ENCODE measurements around the gene HGS. TPM values are rescaled to one million over a fixed set of nuclear protein-coding genes. Genes with fewer than 3 reads are reported as not detected.

HGS gene
- total RNA-seq, 1 experiment from 2014 or later, result 160 TPM

GRCh38 chr17:81644496-81644895 lies 39.3 kb upstream of the HGS start:
- Mint-ChIP-seq H3K27me3 (ENCODE audit: insufficient read depth, unreplicated experiment) (no peaks in the 10 kb centered on the region), H3K4me3 (ENCODE audit: unreplicated experiment) (no peak overlapping the region), H3K27ac (ENCODE audit: low read depth, unreplicated experiment) (no peak overlapping the region), H3K4me1 (ENCODE audit: insufficient read depth, unreplicated experiment) (peaks cover 6% of the 10 kb centered on the region), H3K9me3 (ENCODE audit: unreplicated experiment) (no peaks in the 10 kb centered on the region), H3K36me3 (ENCODE audit: insufficient read depth, unreplicated experiment) (peaks cover 6% of the 10 kb centered on the region)
- ChIA-PET CTCF (no interaction called here), POLR2A (no interaction called here)
- TF ChIP-seq, protein P1, sequence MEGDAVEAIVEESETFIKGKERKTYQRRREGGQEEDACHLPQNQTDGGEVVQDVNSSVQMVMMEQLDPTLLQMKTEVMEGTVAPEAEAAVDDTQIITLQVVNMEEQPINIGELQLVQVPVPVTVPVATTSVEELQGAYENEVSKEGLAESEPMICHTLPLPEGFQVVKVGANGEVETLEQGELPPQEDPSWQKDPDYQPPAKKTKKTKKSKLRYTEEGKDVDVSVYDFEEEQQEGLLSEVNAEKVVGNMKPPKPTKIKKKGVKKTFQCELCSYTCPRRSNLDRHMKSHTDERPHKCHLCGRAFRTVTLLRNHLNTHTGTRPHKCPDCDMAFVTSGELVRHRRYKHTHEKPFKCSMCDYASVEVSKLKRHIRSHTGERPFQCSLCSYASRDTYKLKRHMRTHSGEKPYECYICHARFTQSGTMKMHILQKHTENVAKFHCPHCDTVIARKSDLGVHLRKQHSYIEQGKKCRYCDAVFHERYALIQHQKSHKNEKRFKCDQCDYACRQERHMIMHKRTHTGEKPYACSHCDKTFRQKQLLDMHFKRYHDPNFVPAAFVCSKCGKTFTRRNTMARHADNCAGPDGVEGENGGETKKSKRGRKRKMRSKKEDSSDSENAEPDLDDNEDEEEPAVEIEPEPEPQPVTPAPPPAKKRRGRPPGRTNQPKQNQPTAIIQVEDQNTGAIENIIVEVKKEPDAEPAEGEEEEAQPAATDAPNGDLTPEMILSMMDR (IDR thresholded peaks at IDR 0.05; ENCODE audit: unreplicated experiment), result no peak
- intact Hi-C loops (cut with micrococcal nuclease), result no loop called here
- BruUV-seq (replicated peaks), result no TSS peak
- no peak for DNase-seq (ENCODE audit: unreplicated experiment)

GRCh38 chr17:81644976-81645952 lies 38.5 kb upstream of the HGS start:
- TF ChIP-seq, protein P1 (IDR thresholded peaks at IDR 0.05; ENCODE audit: unreplicated experiment), result no peak
- no peaks in the 10 kb centered on the region for H3K9me3 Mint-ChIP-seq (ENCODE audit: unreplicated experiment)
- no peak overlapping the region for H3K27ac Mint-ChIP-seq (ENCODE audit: low read depth, unreplicated experiment)
- POLR2A ChIA-PET, result interaction anchor here (0.8 kb wide), 1 partner anchor 10 kb away, joined by 3 read pairs; no protein-coding TSS in a partner anchor
- peaks cover 6% of the 10 kb centered on the region for H3K36me3 Mint-ChIP-seq (ENCODE audit: insufficient read depth, unreplicated experiment)
- H3K4me1 Mint-ChIP-seq (ENCODE audit: insufficient read depth, unreplicated experiment), result peaks cover 6% of the 10 kb centered on the region
- no TSS peak for BruUV-seq (replicated peaks)
- CTCF ChIA-PET, result no interaction called here
- no peak for DNase-seq (ENCODE audit: unreplicated experiment)
- H3K27me3 Mint-ChIP-seq (ENCODE audit: insufficient read depth, unreplicated experiment), result no peaks in the 10 kb centered on the region
- intact Hi-C loops (cut with micrococcal nuclease), result no loop called here
- H3K4me3 Mint-ChIP-seq (ENCODE audit: unreplicated experiment), result no peak overlapping the region

GRCh38 chr17:81646869-81647600 lies 36.8 kb upstream of the HGS start:
- no peaks in the 10 kb centered on the region for H3K27me3 Mint-ChIP-seq (ENCODE audit: insufficient read depth, unreplicated experiment)
- TF ChIP-seq, protein P1 (IDR thresholded peaks at IDR 0.05; ENCODE audit: unreplicated experiment), result no peak
- CTCF ChIA-PET, result interaction anchor here (0.6 kb wide), 2 partner anchors 58 to 68 kb away, joined by 3 read pairs; no protein-coding TSS in a partner anchor
- intact Hi-C loops (cut with micrococcal nuclease), result no loop called here
- no peak for DNase-seq (ENCODE audit: unreplicated experiment)
- H3K4me3 Mint-ChIP-seq (ENCODE audit: unreplicated experiment), result no peak overlapping the region
- no TSS peak for BruUV-seq (replicated peaks)
- POLR2A ChIA-PET, result interaction anchor here (0.6 to 1.3 kb wide), 2 partner anchors 10 to 13 kb away, joined by 3 read pairs; partner anchors contain the start of gene NPLOC4
- H3K36me3 Mint-ChIP-seq (ENCODE audit: insufficient read depth, unreplicated experiment), result peaks cover 11% of the 10 kb centered on the region
- no peaks in the 10 kb centered on the region for H3K9me3 Mint-ChIP-seq (ENCODE audit: unreplicated experiment)
- H3K4me1 Mint-ChIP-seq (ENCODE audit: insufficient read depth, unreplicated experiment), result peaks cover 6% of the 10 kb centered on the region
- no peak overlapping the region for H3K27ac Mint-ChIP-seq (ENCODE audit: low read depth, unreplicated experiment)

DNA sequence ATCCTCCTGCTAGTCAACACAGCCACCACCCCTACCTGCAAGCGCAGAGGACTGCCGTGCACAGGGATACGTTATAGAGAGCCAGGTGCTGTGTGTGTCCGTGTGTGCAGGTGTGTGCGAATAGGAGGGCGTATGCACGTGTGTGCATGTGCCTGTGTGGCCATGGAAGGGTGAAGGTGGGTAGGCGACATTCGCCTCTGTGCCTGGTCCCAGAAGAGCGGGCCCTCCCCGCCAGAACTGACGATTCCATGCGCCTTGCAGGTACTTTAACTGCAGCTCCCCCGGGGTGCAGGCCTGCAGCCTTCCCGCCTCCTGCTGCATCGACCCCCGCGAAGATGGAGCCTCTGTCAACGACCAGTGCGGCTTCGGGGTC lies 36.2 kb upstream of the HGS start:
- no peaks in the 10 kb centered on the region for H3K27me3 Mint-ChIP-seq (ENCODE audit: insufficient read depth, unreplicated experiment)
- BruUV-seq (replicated peaks), result no TSS peak
- H3K27ac Mint-ChIP-seq (ENCODE audit: low read depth, unreplicated experiment), result no peak overlapping the region
- H3K4me3 Mint-ChIP-seq (ENCODE audit: unreplicated experiment), result no peak overlapping the region
- CTCF ChIA-PET, result interaction anchor here (0.6 kb wide), 3 partner anchors 46 to 69 kb away, joined by 3 read pairs; no protein-coding TSS in a partner anchor
- H3K4me1 Mint-ChIP-seq (ENCODE audit: insufficient read depth, unreplicated experiment), result peaks cover 7% of the 10 kb centered on the region
- peaks cover 11% of the 10 kb centered on the region for H3K36me3 Mint-ChIP-seq (ENCODE audit: insufficient read depth, unreplicated experiment)
- intact Hi-C loops (cut with micrococcal nuclease), result no loop called here
- POLR2A ChIA-PET, result no interaction called here
- TF ChIP-seq, protein P1 (IDR thresholded peaks at IDR 0.05; ENCODE audit: unreplicated experiment), result no peak
- no peaks in the 10 kb centered on the region for H3K9me3 Mint-ChIP-seq (ENCODE audit: unreplicated experiment)
- no peak for DNase-seq (ENCODE audit: unreplicated experiment)

Measured in MCF 10A (cell line).